HepG2 (cell line): ENCODE results near the gene MACROD2. TPM values are rescaled to one million over a fixed set of nuclear protein-coding genes. Genes with fewer than 3 reads are reported as not detected.

ENCODE experiments used
- ATAC-seq: fragments of 200-7000 bp; cut with Tn5 transposase; 3 replicates; pipeline ENCODE4 v1.9.1; 2020; ENCODE audit warnings: mild to moderate bottlenecking, moderate library complexity
- BruUV-seq: library from RNA; stranded (reverse); fragments of 400-500 nt; replicated peaks from 2 replicates; lab custom pipeline; 2021; lab: Mats Ljungman, UMichigan
- CTCF ChIA-PET: fragments of 300-600 bp; formaldehyde crosslinking; extraction: SDS; loops from one replicate; lab custom pipeline; 2021; ENCODE audit warnings: low total read pairs, inconsistent platforms, low intra/inter-chr PET ratio; lab: Yijun Ruan, JAX
- POLR2A ChIA-PET: fragments of 350-600 bp; sonication (Branson Sonifier 250); formaldehyde crosslinking; loops from one replicate; lab custom pipeline; 2020; ENCODE audit warnings: antibody characterized with exemption, inconsistent platforms; lab: Yijun Ruan, JAX
- DNase-seq: peaks from one replicate; pipeline ENCODE4 v3.0.0-alpha.2; 2015; ENCODE audit warnings: low spot score
- FAIRE-seq: peaks from 3 replicates; lab custom pipeline; 2011; peaks lifted over from hg19 to GRCh38; lab: Jason Lieb, UNC
- H2AFZ ChIP-seq: one replicate; pipeline ENCODE4 v1.6.1; 2011; ENCODE audit warnings: low read length, inconsistent platforms
- H3K27ac ChIP-seq: fragments of 300-600 bp; 3 replicates; pipeline ENCODE4 v1.8.0; 2011; ENCODE audit warnings: mixed run types, mild to moderate bottlenecking, mixed read lengths, low read length, inconsistent platforms; ENCODE audit not compliant: insufficient read depth; ENCODE audit errors: extremely low read length
- H3K27me3 ChIP-seq, 2 experiments: fragments of 200-600 bp in 1 of 2; 2 replicates in 1 of 2; 3 replicates in 1 of 2; pipeline versions ENCODE4 v1.6.0 to v1.8.0; 2011; ENCODE audit warnings: low read length in 2 of 2, mild to moderate bottlenecking in 2 of 2, moderate library complexity in 2 of 2, inconsistent platforms in 1 of 2; ENCODE audit not compliant: insufficient read depth in 2 of 2, control insufficient read depth in 1 of 2
- H3K36me3 ChIP-seq, 2 experiments: fragments of 200-600 bp in 1 of 2; replicated peaks in 1 of 2; 2 replicates in 1 of 2; 3 replicates in 1 of 2; pipeline versions ENCODE4 v1.5.1 to v1.8.0; 2011; ENCODE audit warnings: low read length in 2 of 2, inconsistent platforms in 1 of 2; ENCODE audit not compliant: insufficient read depth in 2 of 2, control insufficient read depth in 1 of 2
- H3K4me1 ChIP-seq: 2 replicates; pipeline ENCODE4 v1.5.1; 2012; ENCODE audit warnings: low read length, inconsistent platforms; ENCODE audit not compliant: insufficient read depth
- H3K4me2 ChIP-seq: 2 replicates; pipeline ENCODE4 v1.6.0; 2011; ENCODE audit warnings: low read depth, low read length, inconsistent platforms
- H3K4me3 ChIP-seq, 3 experiments: fragments of 200-600 bp in 1 of 3; sonication (generic), shearing (Covaris generic) in 1 of 3; replicated peaks in 1 of 3; 2 replicates each; pipeline ENCODE4 v1.5.1; 2011 to 2016; ENCODE audit warnings: low read length in 3 of 3, inconsistent platforms in 2 of 3, low read depth in 2 of 3, mild to moderate bottlenecking in 2 of 3, control low read depth in 1 of 3, mixed read lengths in 1 of 3; ENCODE audit not compliant: insufficient read depth in 1 of 3
- H3K79me2 ChIP-seq: one replicate; pipeline ENCODE4 v1.6.1; 2011; ENCODE audit warnings: low read length, inconsistent platforms; ENCODE audit not compliant: insufficient read depth
- H3K9ac ChIP-seq: 2 replicates; pipeline ENCODE4 v1.6.0; 2011; ENCODE audit warnings: mild to moderate bottlenecking, low read depth, low read length, inconsistent platforms; ENCODE audit not compliant: insufficient read depth
- H3K9me3 ChIP-seq: 2 replicates; pipeline ENCODE4 v1.5.1; 2012; ENCODE audit warnings: mild to moderate bottlenecking, low read length
- H4K20me1 ChIP-seq: 2 replicates; pipeline ENCODE4 v1.6.0; 2011; ENCODE audit warnings: inconsistent platforms, mild to moderate bottlenecking, low read length, moderate library complexity; ENCODE audit not compliant: insufficient read depth
- GLI4 ChIP-seq: sonication (generic); formaldehyde crosslinking; IDR thresholded peaks from 2 replicates; pipeline ENCODE4 v1.5.1; 2020; ENCODE audit warnings: missing genetic modification reagents, mild to moderate bottlenecking, moderate library complexity, borderline replicate concordance
- GTF2F1 ChIP-seq: fragments of 150-350 bp; IDR thresholded peaks from 2 replicates; pipeline ENCODE4 v1.6.1; 2014; ENCODE audit warnings: low read length
- HMGXB3 ChIP-seq: sonication (generic); formaldehyde crosslinking; IDR thresholded peaks from 2 replicates; pipeline ENCODE4 v1.4.0; 2020; ENCODE audit warnings: missing genetic modification reagents, borderline replicate concordance
- IKZF4 ChIP-seq: sonication (generic); formaldehyde crosslinking; IDR thresholded peaks from 2 replicates; pipeline ENCODE4 v1.5.1; 2020; ENCODE audit warnings: borderline replicate concordance, mild to moderate bottlenecking, low read depth, missing genetic modification reagents; ENCODE audit errors: not compliant biosample characterization
- NCOA1 ChIP-seq: sonication (generic); formaldehyde crosslinking; IDR thresholded peaks from 2 replicates; pipeline ENCODE4 v1.9.0; 2021; ENCODE audit warnings: missing genetic modification reagents
- NFE2L2 ChIP-seq: fragments of 150-350 bp; IDR thresholded peaks from 2 replicates; pipeline ENCODE4 v1.6.1; 2014; ENCODE audit warnings: low read length
- ZFP37 ChIP-seq: sonication (generic); formaldehyde crosslinking; IDR thresholded peaks from 2 replicates; pipeline ENCODE4 v1.4.0; 2020; ENCODE audit warnings: missing genetic modification reagents, borderline replicate concordance
- ZIK1 ChIP-seq: sonication (generic); formaldehyde crosslinking; IDR thresholded peaks from 2 replicates; pipeline ENCODE4 v1.5.0; 2020; ENCODE audit warnings: mild to moderate bottlenecking, low read depth, missing genetic modification reagents, borderline replicate concordance
- ZKSCAN8 ChIP-seq: IDR thresholded peaks from 2 replicates; pipeline ENCODE4 v1.6.1; 2016; ENCODE audit warnings: borderline replicate concordance, missing genetic modification reagents, missing compliant biosample characterization
- ZNF17 ChIP-seq: sonication (generic); formaldehyde crosslinking; IDR thresholded peaks from 2 replicates; pipeline ENCODE4 v1.5.0; 2020; ENCODE audit warnings: mild to moderate bottlenecking, missing genetic modification reagents
- ZNF780A ChIP-seq: sonication (generic); formaldehyde crosslinking; IDR thresholded peaks from 2 replicates; pipeline ENCODE4 v1.8.0; 2022; ENCODE audit warnings: mild to moderate bottlenecking, missing genetic modification reagents, moderate library complexity
- WGBS: methylation state at CpG from one replicate; pipeline ENCODE4 v1.1.6; 2017; ENCODE audit warnings: low lambda C conversion rate; 5-methylcytosine and 5-hydroxymethylcytosine counted together
- in situ Hi-C: cut with HindIII; loops from 2 replicates; pipeline ENCODE4 v1.10.0; 2017; ENCODE audit warnings: low pct_unique_long_range_greater_than_20kb; ENCODE audit not compliant: extremely low pct_ligation_motif_present
- intact Hi-C: fragments of 100-400 bp; cut with micrococcal nuclease; formaldehyde crosslinking; loops from one replicate; pipeline ENCODE4 v1.10.0; 2022; ENCODE audit not compliant: unreplicated experiment
- polyA plus RNA-seq, 8 experiments: library from polyadenylated mRNA; depleted of rRNA in 3 of 8; stranded (reverse) in 7 of 8; unstranded in 1 of 8; fragments of >200 nt; fragmentation: Illumina TruSeq in 4 of 8; extraction: Trizol in 4 of 8; gene quantifications; 2 replicates each; pipeline versions ENCODE4 v1.2.1 to v1.2.3, GENCODE V29; 2011 to 2016; ENCODE audit warnings: low read depth in 4 of 8, missing spikeins in 1 of 8, mixed read lengths in 1 of 8; ENCODE audit not compliant: insufficient read depth in 1 of 8
- total RNA-seq, 5 experiments: library from RNA; depleted of rRNA; stranded (reverse); fragments of >200 nt; fragmentation: Illumina TruSeq; extraction: Trizol; gene quantifications; 2 replicates each; pipeline ENCODE4 v1.2.3, GENCODE V29; 2016; ENCODE audit warnings: low read depth in 1 of 5
- TF ChIP-seq, protein P1 (sequence below): sonication (generic); formaldehyde crosslinking; IDR thresholded peaks from 2 replicates; pipeline ENCODE4 v1.4.0; 2020; ENCODE audit warnings: missing genetic modification reagents, borderline replicate concordance
- TF ChIP-seq, protein P2 (sequence below): sonication (generic); formaldehyde crosslinking; conservative IDR thresholded peaks from 2 replicates; pipeline ENCODE4 v1.8.1; 2023; ENCODE audit warnings: missing genetic modification reagents

Gene MACROD2
- total and polyA plus RNA-seq, 2 of the 13 experiments (the other 11 are each of a cell fraction or from before 2014, with no cell fraction given) = 0.13 to 0.51 TPM

- CTCF ChIA-PET = no interaction called here
- no TSS peak for BruUV-seq
- WGBS = 2% methylated on average over 3 of the region's 3 CpGs
- no peaks in the 10 kb centered on the region for H3K27me3 ChIP-seq
- intact Hi-C loops = no loop called here
- no peak for ATAC-seq
- no peak overlapping the region for H2AFZ ChIP-seq
- no peak for TF ChIP-seq GTF2F1
- TF ChIP-seq, protein P1, sequence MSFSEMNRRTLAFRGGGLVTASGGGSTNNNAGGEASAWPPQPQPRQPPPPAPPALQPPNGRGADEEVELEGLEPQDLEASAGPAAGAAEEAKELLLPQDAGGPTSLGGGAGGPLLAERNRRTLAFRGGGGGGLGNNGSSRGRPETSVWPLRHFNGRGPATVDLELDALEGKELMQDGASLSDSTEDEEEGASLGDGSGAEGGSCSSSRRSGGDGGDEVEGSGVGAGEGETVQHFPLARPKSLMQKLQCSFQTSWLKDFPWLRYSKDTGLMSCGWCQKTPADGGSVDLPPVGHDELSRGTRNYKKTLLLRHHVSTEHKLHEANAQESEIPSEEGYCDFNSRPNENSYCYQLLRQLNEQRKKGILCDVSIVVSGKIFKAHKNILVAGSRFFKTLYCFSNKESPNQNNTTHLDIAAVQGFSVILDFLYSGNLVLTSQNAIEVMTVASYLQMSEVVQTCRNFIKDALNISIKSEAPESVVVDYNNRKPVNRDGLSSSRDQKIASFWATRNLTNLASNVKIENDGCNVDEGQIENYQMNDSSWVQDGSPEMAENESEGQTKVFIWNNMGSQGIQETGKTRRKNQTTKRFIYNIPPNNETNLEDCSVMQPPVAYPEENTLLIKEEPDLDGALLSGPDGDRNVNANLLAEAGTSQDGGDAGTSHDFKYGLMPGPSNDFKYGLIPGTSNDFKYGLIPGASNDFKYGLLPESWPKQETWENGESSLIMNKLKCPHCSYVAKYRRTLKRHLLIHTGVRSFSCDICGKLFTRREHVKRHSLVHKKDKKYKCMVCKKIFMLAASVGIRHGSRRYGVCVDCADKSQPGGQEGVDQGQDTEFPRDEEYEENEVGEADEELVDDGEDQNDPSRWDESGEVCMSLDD (CRISPR knock-in tag) = no peak
- no peak for TF ChIP-seq NFE2L2
- no peak for TF ChIP-seq ZIK1 (CRISPR knock-in tag)
- no peak for TF ChIP-seq ZNF17 (CRISPR knock-in tag)
- no peak for TF ChIP-seq ZKSCAN8 (CRISPR knock-in tag)
- TF ChIP-seq, protein P2, sequence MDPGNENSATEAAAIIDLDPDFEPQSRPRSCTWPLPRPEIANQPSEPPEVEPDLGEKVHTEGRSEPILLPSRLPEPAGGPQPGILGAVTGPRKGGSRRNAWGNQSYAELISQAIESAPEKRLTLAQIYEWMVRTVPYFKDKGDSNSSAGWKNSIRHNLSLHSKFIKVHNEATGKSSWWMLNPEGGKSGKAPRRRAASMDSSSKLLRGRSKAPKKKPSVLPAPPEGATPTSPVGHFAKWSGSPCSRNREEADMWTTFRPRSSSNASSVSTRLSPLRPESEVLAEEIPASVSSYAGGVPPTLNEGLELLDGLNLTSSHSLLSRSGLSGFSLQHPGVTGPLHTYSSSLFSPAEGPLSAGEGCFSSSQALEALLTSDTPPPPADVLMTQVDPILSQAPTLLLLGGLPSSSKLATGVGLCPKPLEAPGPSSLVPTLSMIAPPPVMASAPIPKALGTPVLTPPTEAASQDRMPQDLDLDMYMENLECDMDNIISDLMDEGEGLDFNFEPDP (CRISPR knock-in tag) = no peak
- no peak for TF ChIP-seq GLI4 (CRISPR knock-in tag)
- TF ChIP-seq ZFP37 = no peak
- TF ChIP-seq NCOA1 (CRISPR knock-in tag) = no peak
- TF ChIP-seq ZNF780A (CRISPR knock-in tag) = no peak
- no peak for TF ChIP-seq HMGXB3 (CRISPR knock-in tag)
- no peak for TF ChIP-seq IKZF4 (CRISPR knock-in tag)
- no peaks in the 10 kb centered on the region for H3K4me1 ChIP-seq
- no peak overlapping the region for H3K4me3 ChIP-seq
- no peaks in the 10 kb centered on the region for H4K20me1 ChIP-seq
- H3K27ac ChIP-seq = no peak overlapping the region
- no peaks in the 10 kb centered on the region for H3K36me3 ChIP-seq
- DNase-seq = no peak
- no peak for FAIRE-seq
- peaks cover 33% of the 10 kb centered on the region for H3K9me3 ChIP-seq
- H3K9ac ChIP-seq = no peak overlapping the region
- in situ Hi-C loops = no loop called here
- no peaks in the 10 kb centered on the region for H3K79me2 ChIP-seq
- POLR2A ChIA-PET = no interaction called here
- no peak overlapping the region for H3K4me2 ChIP-seq
Measured at GRCh38 chr20:15913391-15914025, 1918.2 kb downstream of the MACROD2 start.
